GM10266 (cell line): ENCODE results near the gene DAB2.

Experiments
- DNase-seq: peaks from one replicate; pipeline ENCODE4 v3.0.0; 2012; ENCODE audit errors: extremely low spot score
- CTCF ChIP-seq: IDR thresholded peaks from 2 replicates; pipeline ENCODE4 v1.5.1; 2012; ENCODE audit warnings: mild to moderate bottlenecking, low read depth; ENCODE audit not compliant: control insufficient read depth, insufficient read depth; ENCODE audit errors: missing control alignments

The DAB2 gene

GRCh38 chr5:39356263-39356662, 68.5 kb downstream of the DAB2 start:
- no peak for TF ChIP-seq CTCF
- no peak for DNase-seq

- no peak for DNase-seq
- no peak for TF ChIP-seq CTCF
These were observed 69.5 kb downstream of the DAB2 start for GRCh38 chr5:39355324-39355723.

GRCh38 chr5:39353717-39354399, 70.9 kb downstream of the DAB2 start:
- no peak for DNase-seq
- no peak for TF ChIP-seq CTCF

- no peak for TF ChIP-seq CTCF
- DNase-seq = no peak
These were observed 71.8 kb downstream of the DAB2 start for GRCh38 chr5:39352951-39353350.

- TF ChIP-seq CTCF = no peak
- no peak for DNase-seq
These were observed 72.6 kb downstream of the DAB2 start for GRCh38 chr5:39352170-39352569.

- TF ChIP-seq CTCF = no peak
- DNase-seq = no peak
These were observed 75.3 kb downstream of the DAB2 start for GRCh38 chr5:39349484-39349883.

GRCh38 chr5:39342460-39342859, 82.3 kb downstream of the DAB2 start:
- no peak for TF ChIP-seq CTCF
- DNase-seq = no peak
